PC-3 (cell line): ENCODE measurements around the gene ALDH3B2. TPM values are rescaled to one million over a fixed set of nuclear protein-coding genes. Genes with fewer than 3 reads are reported as not detected.
"Not testable (repeated sequence)": the region's sequence is repeated elsewhere in the genome, so short reads cannot be mapped to it uniquely, and the experiment has no call there.

Source experiments
- ATAC-seq: fragments of 200-7000 bp; cut with Tn5 transposase; 2 replicates; pipeline ENCODE4 v1.9.1; 2020; ENCODE audit warnings: mild to moderate bottlenecking, moderate library complexity
- BruUV-seq: library from RNA; stranded (reverse); fragments of 400-500 nt; replicated peaks from 2 replicates; lab custom pipeline; 2021; lab: Mats Ljungman, UMichigan
- CTCF ChIA-PET: fragments of 300-600 bp; sonication (Branson Sonifier 250); formaldehyde crosslinking; loops from one replicate; lab custom pipeline; 2022; ENCODE audit warnings: antibody characterized with exemption; lab: Charles Lee
- POLR2A ChIA-PET: fragments of 300-600 bp; sonication (Branson Sonifier 250); formaldehyde crosslinking; loops from one replicate; lab custom pipeline; 2022; ENCODE audit warnings: antibody characterized with exemption; ENCODE audit not compliant: unreplicated experiment; lab: Charles Lee
- DNase-seq: peaks from one replicate; pipeline ENCODE4 v3.0.0-alpha.2; 2015
- H2AFZ ChIP-seq: fragments of 300-600 bp; sonication (generic); 2 replicates; pipeline ENCODE4 v1.6.0; 2016; ENCODE audit warnings: antibody characterized with exemption, low read length
- H3F3A ChIP-seq: fragments of 300-600 bp; sonication (generic); one replicate; pipeline ENCODE4 v1.6.0; 2017; ENCODE audit warnings: antibody characterized with exemption, low read length, control low read depth, mild to moderate bottlenecking; ENCODE audit not compliant: unreplicated experiment
- H3K27ac ChIP-seq: fragments of 300-600 bp; sonication (generic); 2 replicates; pipeline ENCODE4 v1.5.1; 2016; ENCODE audit warnings: mild to moderate bottlenecking, low read length
- H3K27me3 ChIP-seq: fragments of 300-600 bp; sonication (generic); 2 replicates; pipeline ENCODE4 v1.6.1; 2016; ENCODE audit warnings: low read length, mixed read lengths
- H3K36me3 ChIP-seq: fragments of 300-600 bp; sonication (generic); 2 replicates; pipeline ENCODE4 v1.6.1; 2016; ENCODE audit warnings: low read depth, mixed run types, low read length, mixed read lengths
- H3K4me1 ChIP-seq: fragments of 300-600 bp; sonication (generic); 2 replicates; pipeline ENCODE4 v1.5.1; 2016; ENCODE audit warnings: low read length; ENCODE audit not compliant: insufficient read depth
- H3K4me2 ChIP-seq: fragments of 300-600 bp; sonication (generic); 2 replicates; pipeline ENCODE4 v1.6.0; 2016; ENCODE audit warnings: low read length
- H3K4me3 ChIP-seq: fragments of 300-600 bp; sonication (generic); 2 replicates; pipeline ENCODE4 v1.5.1; 2016; ENCODE audit warnings: mild to moderate bottlenecking, low read length, mixed read lengths
- H3K79me2 ChIP-seq: fragments of 300-600 bp; sonication (generic); 2 replicates; pipeline ENCODE4 v1.6.1; 2017; ENCODE audit warnings: low read length, mixed read lengths
- H3K9ac ChIP-seq: fragments of 300-600 bp; sonication (generic); 2 replicates; pipeline ENCODE4 v1.6.0; 2016; ENCODE audit warnings: mild to moderate bottlenecking, low read length
- H3K9me2 ChIP-seq: fragments of 300-600 bp; sonication (generic); replicated peaks from 2 replicates; pipeline ENCODE4 v1.6.1; 2016; ENCODE audit warnings: mixed run types, low read length, mixed read lengths
- H3K9me3 ChIP-seq: fragments of 300-600 bp; sonication (generic); 2 replicates; pipeline ENCODE4 v1.6.1; 2016; ENCODE audit warnings: low read length, mixed read lengths
- H4K20me1 ChIP-seq: fragments of 300-600 bp; sonication (generic); 2 replicates; pipeline ENCODE4 v1.6.1; 2016; ENCODE audit warnings: low read length, mixed read lengths
- CTCF ChIP-seq: fragments of 300-600 bp; sonication (generic); conservative IDR thresholded peaks from 2 replicates; pipeline ENCODE4 v1.5.1; 2017; ENCODE audit warnings: antibody characterized with exemption, low read depth, mild to moderate bottlenecking, low read length
- EZH2 ChIP-seq: fragments of 300-600 bp; sonication (generic); IDR thresholded peaks from one replicate; pipeline ENCODE4 v1.6.1; 2017; ENCODE audit warnings: antibody characterized with exemption, mild to moderate bottlenecking, low read length; ENCODE audit not compliant: unreplicated experiment
- EZH2phosphoT487 ChIP-seq: fragments of 300-600 bp; sonication (generic); IDR thresholded peaks from 2 replicates; pipeline ENCODE4 v1.6.1; 2018; ENCODE audit warnings: mild to moderate bottlenecking, antibody characterized with exemption, low read length, borderline replicate concordance
- intact Hi-C: fragments of 100-400 bp; cut with micrococcal nuclease; formaldehyde crosslinking; loops from 2 replicates; pipeline ENCODE4 v1.9.0; 2023
- total RNA-seq: library from RNA; depleted of rRNA; stranded (reverse); fragments of >200 nt; gene quantifications from 2 replicates; pipeline ENCODE4 v1.2.3, GENCODE V29; 2014

ALDH3B2 gene
- total RNA-seq, 1 experiment from 2014 or later: not detected

GRCh38 chr11:67689178-67689577 is 14.8 kb upstream of the ALDH3B2 start:
- ATAC-seq (no peak), DNase-seq (no peak)
- TF ChIP-seq EZH2phosphoT487 (no peak), EZH2 (no peak), CTCF (no peak)
- Histone ChIP-seq H4K20me1 (no peaks in the 10 kb centered on the region), H3K36me3 (no peaks in the 10 kb centered on the region), H3K79me2 (no peaks in the 10 kb centered on the region), H3K4me2 (no peak overlapping the region), H3K4me3 (no peak overlapping the region), H3K27me3 (no peaks in the 10 kb centered on the region), H3K27ac (no peak overlapping the region), H3K9ac (no peak overlapping the region), H2AFZ (no peak overlapping the region), H3K9me2 (no peaks in the 10 kb centered on the region), H3K4me1 (no peaks in the 10 kb centered on the region), H3K9me3 (no peaks in the 10 kb centered on the region), H3F3A (no peaks in the 10 kb centered on the region)
- POLR2A ChIA-PET: no interaction called here
- no TSS peak for BruUV-seq
- CTCF ChIA-PET: no interaction called here
- intact Hi-C loops: no loop called here

- Histone ChIP-seq H3F3A (no peaks in the 10 kb centered on the region), H4K20me1 (no peaks in the 10 kb centered on the region), H3K79me2 (no peaks in the 10 kb centered on the region), H3K4me3 (no peak overlapping the region), H3K9me3 (no peaks in the 10 kb centered on the region), H3K4me2 (no peak overlapping the region), H3K9me2 (no peaks in the 10 kb centered on the region), H3K27me3 (no peaks in the 10 kb centered on the region), H3K27ac (no peak overlapping the region), H3K36me3 (no peaks in the 10 kb centered on the region), H3K9ac (no peak overlapping the region), H3K4me1 (peaks cover 5% of the 10 kb centered on the region), H2AFZ (no peak overlapping the region)
- TF ChIP-seq EZH2 (no peak), EZH2phosphoT487 (no peak), CTCF (no peak)
- no TSS peak for BruUV-seq
- POLR2A ChIA-PET: no interaction called here
- CTCF ChIA-PET: no interaction called here
- no peak for ATAC-seq
- no peak for DNase-seq
- intact Hi-C loops: no loop called here
Observed at GRCh38 chr11:67687986-67688385, 13.6 kb upstream of the ALDH3B2 start.

GRCh38 chr11:67685641-67686332 is 11.4 kb upstream of the ALDH3B2 start:
- H3K9ac ChIP-seq, H3K79me2 ChIP-seq, H3F3A ChIP-seq, H3K36me3 ChIP-seq, H3K27ac ChIP-seq, H3K9me2 ChIP-seq, H3K4me3 ChIP-seq, ATAC-seq, H4K20me1 ChIP-seq, H2AFZ ChIP-seq, H3K9me3 ChIP-seq, DNase-seq, BruUV-seq, H3K4me2 ChIP-seq, POLR2A ChIA-PET, intact Hi-C loops, H3K27me3 ChIP-seq, CTCF ChIA-PET: not testable (repeated sequence)
- H3K4me1 ChIP-seq: peaks cover 24% of the 10 kb centered on the region

- DNase-seq (peak; percentile 70), ATAC-seq (peak; percentile 57)
- Histone ChIP-seq H3K4me1 (peaks cover 24% of the 10 kb centered on the region), H3K27ac (peak overlapping the region; percentile 67), H3K4me2 (peak overlapping the region; percentile 53)
- H3K9ac ChIP-seq, CTCF ChIA-PET, H3F3A ChIP-seq, H3K79me2 ChIP-seq, H4K20me1 ChIP-seq, H3K36me3 ChIP-seq, H3K9me3 ChIP-seq, H3K4me3 ChIP-seq, H3K9me2 ChIP-seq, H2AFZ ChIP-seq, BruUV-seq, intact Hi-C loops, H3K27me3 ChIP-seq: not testable (repeated sequence)
- POLR2A ChIA-PET: interaction anchor here (0.6 kb wide), 1 partner anchor 15 kb away, joined by 12 read pairs; no protein-coding TSS in a partner anchor
Observed at GRCh38 chr11:67682126-67683034, 8.0 kb upstream of the ALDH3B2 start.
